Activated CD4-positive, alpha-beta T cell treated with anti-CD3 and anti-CD28 coated beads, Interleukin-2, Interleukin-4, amounts not matched to agents 100 ng/mL and 50 ng/mL, durations not matched to agents 16 hours and 8 hours (primary cell): ENCODE measurements around the gene TRDN.
"Not testable (repeated sequence)": the region's sequence is repeated elsewhere in the genome, so short reads cannot be mapped to it uniquely, and the experiment has no call there.

Source experiments
- DNase-seq: peaks from one replicate; pipeline ENCODE4 v3.0.0-alpha.2; 2020; ENCODE audit warnings: low spot score

TRDN gene

DNA sequence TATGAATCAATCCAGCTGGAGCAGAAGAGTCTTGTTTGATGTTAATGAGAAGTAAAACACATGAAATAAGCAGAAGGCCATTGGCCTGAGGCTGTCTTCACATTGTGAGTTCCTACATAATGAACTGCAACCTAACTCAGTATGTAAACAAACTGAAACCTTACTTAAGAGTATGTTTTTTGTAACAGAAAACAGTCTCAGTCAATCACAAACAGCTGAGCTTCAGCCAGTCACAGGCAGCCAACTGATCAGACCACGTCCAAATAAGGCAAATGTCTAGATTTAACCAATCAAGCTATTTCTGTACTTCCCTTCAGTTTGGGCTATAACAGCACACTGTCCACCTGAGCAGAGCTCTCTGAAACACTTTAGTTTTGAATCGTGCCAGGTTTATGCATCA, 234.7 kb downstream of the TRDN start:
- no peak for DNase-seq

GRCh38 chr6:123398072-123398471, 238.7 kb downstream of the TRDN start:
- DNase-seq = no peak

GRCh38 chr6:123393331-123393730, 243.4 kb downstream of the TRDN start:
- DNase-seq = no peak

DNA sequence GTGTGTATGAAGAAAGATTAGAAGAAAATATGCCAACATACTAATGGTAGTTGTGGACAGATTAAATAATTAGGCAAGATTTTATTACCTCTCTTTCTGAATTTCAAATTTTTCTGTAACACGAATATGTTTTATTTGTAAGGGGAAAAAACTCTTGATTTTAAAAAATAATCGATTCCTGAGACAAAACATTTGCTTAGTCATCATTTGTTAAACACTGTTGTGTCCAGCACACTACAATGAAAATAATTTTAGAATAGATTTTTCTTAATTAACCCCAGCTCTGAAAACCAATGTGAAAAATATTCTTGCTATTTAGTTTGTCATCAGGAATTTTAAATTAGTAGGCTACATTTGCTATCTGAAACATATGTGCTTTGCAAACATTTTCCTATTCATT, 253.0 kb downstream of the TRDN start:
- DNase-seq = no peak

DNA sequence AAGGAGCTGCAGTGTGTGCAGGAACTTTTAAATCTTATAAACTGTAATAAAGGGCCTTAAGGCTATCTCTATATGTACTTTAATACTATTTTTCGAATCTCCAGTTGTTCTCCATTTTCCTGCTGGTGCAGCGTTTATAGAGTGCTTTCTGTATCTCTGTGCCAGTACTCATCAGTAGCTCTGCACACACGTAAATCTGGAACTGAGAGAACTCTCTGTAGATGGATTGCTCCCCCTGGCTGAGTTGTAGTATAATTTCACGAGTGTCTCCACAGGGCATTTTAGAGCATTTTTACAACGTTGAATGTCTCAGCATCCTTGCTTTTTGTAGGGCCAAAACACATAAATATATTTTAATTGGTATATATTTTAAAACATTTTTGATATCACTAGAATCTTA, 256.5 kb downstream of the TRDN start:
- no peak for DNase-seq

DNA sequence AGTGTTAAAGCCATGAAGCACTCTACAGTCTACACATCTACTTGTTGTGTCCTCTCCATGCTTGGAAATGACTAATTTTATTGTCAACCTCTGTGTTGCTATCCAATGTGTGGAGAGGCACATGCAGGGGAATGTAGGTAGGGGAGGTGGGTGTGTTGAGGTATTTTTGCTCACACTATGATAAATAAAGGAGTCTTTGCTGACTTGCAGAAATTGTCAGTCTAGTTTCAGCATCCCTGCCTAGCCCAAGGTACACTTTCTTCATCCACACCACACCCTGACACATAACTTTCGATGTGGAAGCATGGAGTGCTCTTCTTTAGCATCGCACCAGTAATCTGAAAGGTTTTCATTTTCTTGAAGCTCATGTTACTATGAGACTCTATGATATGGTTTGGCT, 264.0 kb downstream of the TRDN start:
- DNase-seq = no peak

DNA sequence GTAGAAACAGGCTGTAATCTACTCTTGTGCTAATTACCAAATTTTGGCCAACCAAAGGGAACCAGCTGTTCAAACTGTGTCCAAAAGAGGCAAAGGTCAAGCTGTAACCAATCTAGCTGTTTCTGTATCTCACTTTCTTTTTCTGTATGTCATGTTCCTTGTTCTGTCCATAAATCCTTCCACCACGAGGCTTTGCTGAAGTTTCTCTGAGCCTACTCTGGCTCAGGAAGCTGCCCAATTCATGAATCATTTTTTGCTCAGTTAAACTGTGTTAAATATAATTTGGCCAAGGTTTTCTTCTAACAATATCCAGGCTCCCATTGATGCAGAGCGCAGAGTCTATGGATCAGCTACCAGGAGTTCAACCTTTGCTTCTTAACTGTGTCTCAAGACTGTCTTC, 272.8 kb downstream of the TRDN start:
- DNase-seq = no peak

- DNase-seq = no peak
Observed at GRCh38 chr6:123360359-123360758, 276.4 kb downstream of the TRDN start.

- no peak for DNase-seq
Observed at GRCh38 chr6:123352705-123353104, 284.0 kb downstream of the TRDN start.

DNA sequence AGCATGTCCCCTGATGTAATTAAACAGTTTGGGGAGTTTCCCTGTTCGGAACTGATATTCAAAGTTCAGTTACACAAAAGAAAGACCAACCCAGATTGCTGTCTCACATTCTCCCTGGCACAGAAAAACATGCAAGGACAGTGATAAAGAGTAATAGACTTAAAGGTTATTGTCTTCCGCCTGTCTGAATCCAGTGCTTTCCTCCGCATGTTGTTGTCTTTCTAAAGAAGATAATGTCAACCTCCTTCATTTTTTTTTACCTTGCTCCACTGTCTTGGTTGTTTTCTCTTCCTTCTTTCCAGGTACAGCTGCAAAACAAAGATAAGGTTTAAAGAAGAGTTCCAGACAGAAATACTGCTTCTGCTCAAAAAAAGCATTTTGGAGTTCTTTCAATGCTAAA, 284.5 kb downstream of the TRDN start:
- DNase-seq = no peak

DNA sequence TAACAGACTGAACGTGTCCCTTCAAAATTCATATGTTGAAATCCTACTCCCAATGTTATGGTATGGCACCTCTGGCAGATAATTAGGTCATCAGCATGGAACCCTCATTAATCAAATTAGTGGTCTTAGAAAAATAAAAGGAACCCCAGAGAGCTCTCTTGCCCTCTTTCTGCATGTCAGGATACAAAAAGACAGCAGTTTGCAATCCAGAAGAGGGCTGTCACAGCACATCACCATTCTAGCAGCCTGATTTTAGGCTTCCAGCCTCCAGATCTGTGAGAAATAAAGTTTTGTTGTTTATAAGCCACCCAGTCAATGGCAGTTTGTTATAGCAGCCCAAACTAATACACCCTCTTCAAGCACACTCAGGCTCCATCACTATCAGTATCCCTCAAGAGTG, 292.9 kb downstream of the TRDN start:
- DNase-seq = no peak

DNA sequence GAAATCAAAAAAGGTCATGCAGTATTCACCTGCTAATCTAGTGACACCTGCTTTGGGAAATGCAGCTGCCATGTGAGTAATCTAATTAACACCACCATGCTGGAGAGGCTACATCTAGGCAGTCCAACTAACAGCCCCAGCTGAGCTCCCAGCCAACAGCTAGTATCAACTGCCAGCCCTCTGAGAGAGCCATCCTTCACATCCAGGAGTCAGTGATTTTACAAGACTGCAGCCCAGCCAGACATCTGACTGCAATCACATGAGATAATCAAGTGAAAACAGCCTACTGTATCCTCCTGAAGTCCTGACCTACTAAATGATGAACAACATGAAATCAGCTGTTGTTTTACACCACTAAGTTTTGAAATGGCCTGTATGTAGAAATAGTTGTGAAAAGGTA, 298.4 kb downstream of the TRDN start:
- DNase-seq = no peak

DNA sequence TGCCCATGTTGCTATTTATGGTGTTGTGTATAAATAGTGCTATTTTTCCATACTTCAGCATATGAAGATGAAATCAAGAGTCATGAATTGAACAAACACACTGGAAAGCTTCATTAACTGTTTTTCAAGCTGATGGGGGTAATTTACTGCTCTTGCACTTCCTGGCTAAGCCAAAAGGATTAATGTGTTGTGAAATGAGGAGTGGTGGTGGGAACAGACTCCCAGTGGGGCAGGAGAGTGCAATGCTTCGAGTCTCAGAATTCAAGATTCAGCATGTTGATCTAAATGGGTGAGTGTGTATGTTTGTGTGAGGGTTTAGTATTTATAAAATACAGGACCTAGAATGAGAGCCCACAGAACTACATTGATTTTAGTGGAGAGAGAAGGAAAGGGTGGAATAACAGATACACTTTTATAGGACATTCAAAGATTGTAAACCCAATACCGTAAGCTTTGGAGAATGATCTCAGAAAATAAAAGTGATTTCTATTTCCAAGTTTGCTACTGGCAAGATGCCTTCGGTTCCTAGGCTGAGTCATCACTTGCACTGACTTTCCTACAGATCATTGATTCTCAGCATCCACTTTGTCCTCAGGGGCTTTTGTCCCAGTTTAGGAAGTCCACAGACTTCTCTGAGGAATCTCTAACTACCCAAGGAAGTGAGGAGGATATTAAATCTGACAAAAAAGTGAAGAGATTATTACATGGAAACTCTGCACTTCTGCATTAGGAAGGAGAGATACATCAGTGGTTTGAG, 303.6 kb downstream of the TRDN start:
- no peak for DNase-seq

DNA sequence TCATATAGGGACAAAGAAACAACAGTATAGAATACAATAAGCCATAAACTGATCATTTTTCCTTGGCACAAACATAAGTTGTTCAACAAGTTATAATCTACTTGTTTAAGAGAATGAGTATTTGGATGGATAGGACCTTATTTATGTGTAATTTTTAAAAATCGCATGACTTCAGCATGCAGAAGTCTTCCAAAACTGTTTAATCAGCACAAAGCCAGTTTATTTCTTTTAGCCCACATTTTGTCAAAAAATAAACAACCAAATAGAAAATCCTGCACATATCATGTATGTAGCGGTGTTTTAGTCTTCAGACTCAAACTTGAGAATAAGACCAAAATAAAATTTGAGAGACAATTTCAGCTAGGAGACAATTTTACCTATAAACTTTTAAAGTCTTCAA, 304.7 kb downstream of the TRDN start:
- no peak for DNase-seq

- DNase-seq = no peak
Observed at GRCh38 chr6:123329337-123329736, 307.4 kb downstream of the TRDN start.

DNA sequence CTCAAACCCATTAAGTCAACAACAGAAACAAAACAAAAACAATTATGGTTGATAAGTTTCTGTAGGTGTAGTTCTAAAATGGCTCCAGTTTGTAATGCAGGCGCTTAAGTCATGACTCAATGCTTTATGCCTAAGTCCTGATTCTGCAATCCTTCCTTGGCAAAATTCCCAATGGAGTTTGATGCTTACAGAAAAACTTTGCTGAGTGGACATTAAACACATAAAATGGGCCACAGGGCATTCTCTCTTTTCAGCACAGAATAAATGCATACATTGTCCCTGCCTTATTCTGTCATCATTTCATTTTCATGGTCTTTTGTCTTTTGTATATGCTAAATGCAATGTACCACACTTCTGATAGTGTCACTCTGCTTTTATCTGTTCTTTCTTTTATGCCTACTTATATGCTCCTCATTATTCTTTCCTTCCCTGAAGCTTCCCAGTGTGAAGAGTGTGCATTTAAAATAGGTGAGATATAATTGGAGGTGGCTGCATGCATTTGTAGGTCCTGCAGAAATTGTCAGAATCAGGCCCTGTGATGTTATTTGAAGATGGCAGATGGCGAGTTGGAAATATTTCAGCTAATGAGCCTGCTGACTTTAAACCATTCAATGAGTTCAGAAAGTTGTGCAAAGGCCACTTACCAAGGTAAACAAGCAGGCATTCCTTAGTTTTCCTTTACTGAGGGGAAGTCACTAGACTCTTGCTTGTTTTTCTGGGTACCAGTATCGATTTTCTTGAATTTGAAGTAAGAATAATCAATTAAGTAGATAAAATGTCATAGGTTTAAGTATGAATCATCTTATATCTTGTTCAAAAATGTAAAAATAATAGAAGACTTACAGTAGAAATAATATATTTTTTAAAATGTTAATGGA, 313.1 kb downstream of the TRDN start:
- no peak for DNase-seq

GRCh38 chr6:123321020-123321419, 315.7 kb downstream of the TRDN start:
- no peak for DNase-seq

- peak; percentile 25 for DNase-seq
Observed at GRCh38 chr6:123316733-123317323, 319.9 kb downstream of the TRDN start.

DNA sequence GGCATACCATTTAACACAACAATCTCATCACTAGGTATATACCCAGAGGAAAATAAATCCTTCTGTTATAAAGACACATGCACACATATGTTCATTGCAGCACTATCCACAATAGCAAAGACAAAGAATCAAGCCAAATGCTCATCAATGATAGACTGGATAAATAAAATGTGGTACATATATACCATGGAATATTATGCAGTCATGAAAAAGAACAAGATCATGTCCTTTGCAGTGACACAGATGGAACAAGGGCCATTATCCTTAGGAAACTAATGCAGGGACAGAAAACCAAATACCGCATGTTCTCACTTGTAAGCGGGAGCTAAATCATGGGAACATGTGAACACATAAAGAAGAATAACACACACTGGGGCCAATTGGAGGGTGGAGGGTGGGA, 322.3 kb downstream of the TRDN start:
- DNase-seq = not testable (repeated sequence)

DNA sequence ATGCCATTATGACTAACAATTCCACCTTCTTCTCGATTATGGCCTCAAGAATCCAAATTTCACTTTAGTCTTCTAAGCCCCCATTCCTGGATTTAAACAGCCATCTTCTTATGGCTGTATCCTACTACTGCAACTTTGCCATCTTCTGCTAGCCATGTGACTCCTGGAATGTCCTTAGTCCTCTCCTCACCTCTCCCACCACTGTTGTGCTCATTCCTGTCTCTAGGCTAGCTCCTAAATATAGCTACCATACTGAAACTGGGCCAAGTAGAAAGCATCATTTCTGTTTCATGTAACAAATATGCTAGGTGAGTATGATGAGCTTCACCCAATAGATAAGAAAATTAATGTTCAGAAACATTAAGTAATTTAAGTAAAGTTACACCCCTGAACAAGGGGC, 327.6 kb downstream of the TRDN start:
- DNase-seq = no peak

GRCh38 chr6:123306334-123306733, 330.4 kb downstream of the TRDN start:
- no peak for DNase-seq

DNA sequence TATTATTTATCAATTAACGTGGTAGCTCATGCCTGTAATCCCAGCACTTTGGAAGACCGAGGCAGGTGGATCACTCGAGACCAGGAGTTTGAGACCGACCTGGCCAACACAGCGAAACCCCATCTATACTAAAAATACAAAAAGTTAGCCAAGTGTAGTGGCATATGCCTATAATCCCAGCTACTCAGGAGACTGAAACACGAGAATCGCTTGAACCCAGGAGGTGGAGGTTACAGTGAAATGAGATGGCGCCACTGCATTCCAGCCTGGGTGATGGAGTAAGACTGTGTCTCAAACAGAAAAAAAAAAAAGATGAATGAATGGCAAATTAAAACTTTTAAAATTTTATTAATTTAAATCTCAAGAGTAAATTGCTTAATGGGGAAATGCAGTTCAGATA, 341.1 kb downstream of the TRDN start:
- no peak for DNase-seq

DNA sequence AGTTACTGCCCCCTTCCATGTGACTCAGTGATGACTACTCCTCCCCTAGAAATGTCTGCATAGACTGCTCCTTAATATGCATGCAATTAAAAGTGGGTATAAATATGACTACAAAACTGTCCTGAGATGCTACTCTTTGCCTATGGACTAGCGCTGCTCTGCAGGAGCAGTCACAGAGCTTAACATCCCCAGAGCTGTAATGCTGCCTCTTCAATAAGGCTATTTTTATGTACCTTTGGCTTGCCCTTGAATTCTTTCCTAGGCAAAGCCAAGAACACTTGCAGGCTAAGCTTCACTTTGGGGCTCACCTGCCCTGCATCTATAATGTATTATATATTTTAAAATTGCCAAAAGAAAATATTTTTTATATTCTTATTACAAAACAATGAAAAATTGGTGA, 341.6 kb downstream of the TRDN start:
- no peak for DNase-seq
